Measurements from ENCODE around the gene UBTD1. TPM values are rescaled to one million over a fixed set of nuclear protein-coding genes. Genes with fewer than 3 reads are reported as not detected.
A peak's percentile ranks its signal among the peaks of the same experiment; 100 is the strongest.

UBTD1 gene
- polyA plus RNA-seq, 1 donor (not counting 4 experiments of a cell fraction or from before 2014, with no cell fraction given): 12.0 TPM

DNA sequence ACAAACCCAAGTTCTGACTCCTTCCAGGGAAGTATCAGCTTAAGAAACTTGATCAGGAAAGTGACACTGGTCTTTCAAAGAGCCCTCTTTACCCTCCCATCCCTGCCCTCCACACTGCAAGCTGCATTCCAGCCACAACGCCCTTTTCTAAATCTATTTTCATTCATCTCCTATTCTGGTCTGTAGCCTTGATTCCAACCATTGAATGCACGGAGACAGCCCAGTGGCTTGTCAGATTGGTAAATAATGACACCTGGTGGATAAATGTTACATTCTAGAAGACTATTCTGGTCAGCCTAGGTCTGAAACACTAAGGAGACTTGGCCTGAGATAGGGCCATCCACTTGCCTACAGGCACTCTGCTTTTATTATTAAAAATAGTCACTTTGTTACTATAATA, 113.7 kb downstream of the UBTD1 start:
- H3K27me3 ChIP-seq (ENCODE audit: control insufficient read depth, extremely low read depth, insufficient read depth, low read length): no peaks in the 10 kb centered on the region
- TF ChIP-seq, protein P1, sequence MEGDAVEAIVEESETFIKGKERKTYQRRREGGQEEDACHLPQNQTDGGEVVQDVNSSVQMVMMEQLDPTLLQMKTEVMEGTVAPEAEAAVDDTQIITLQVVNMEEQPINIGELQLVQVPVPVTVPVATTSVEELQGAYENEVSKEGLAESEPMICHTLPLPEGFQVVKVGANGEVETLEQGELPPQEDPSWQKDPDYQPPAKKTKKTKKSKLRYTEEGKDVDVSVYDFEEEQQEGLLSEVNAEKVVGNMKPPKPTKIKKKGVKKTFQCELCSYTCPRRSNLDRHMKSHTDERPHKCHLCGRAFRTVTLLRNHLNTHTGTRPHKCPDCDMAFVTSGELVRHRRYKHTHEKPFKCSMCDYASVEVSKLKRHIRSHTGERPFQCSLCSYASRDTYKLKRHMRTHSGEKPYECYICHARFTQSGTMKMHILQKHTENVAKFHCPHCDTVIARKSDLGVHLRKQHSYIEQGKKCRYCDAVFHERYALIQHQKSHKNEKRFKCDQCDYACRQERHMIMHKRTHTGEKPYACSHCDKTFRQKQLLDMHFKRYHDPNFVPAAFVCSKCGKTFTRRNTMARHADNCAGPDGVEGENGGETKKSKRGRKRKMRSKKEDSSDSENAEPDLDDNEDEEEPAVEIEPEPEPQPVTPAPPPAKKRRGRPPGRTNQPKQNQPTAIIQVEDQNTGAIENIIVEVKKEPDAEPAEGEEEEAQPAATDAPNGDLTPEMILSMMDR (optimal IDR thresholded peaks at IDR 0.05 in 1 of 3, IDR thresholded peaks at IDR 0.05 in 1 of 3, conservative IDR thresholded peaks at IDR 0.05 in 1 of 3; ENCODE audit: extremely low read depth in 1 of 3, insufficient read depth in 2 of 3, low read length in 3 of 3): peak; percentile 23 to 56 (median 51)
- TF ChIP-seq EZH2 (IDR thresholded peaks at IDR 0.05; ENCODE audit: low read length): no peak
- H3K9me1 ChIP-seq (ENCODE audit: control insufficient read depth, extremely low read depth, insufficient read depth, low read length): no peaks in the 10 kb centered on the region
- dilution Hi-C loops (cut with MboI; ENCODE audit: extremely low pct_ligation_motif_present, low sequenced_read_pairs): no loop called here
- H3K9me3 ChIP-seq (ENCODE audit: control insufficient read depth, low read depth, low read length): no peaks in the 10 kb centered on the region
- no peak overlapping the region for H3K9ac ChIP-seq (ENCODE audit: control insufficient read depth, extremely low read depth, insufficient read depth, low read length)
- H3K36me3 ChIP-seq (ENCODE audit: control insufficient read depth in 2 of 2, extremely low read depth in 1 of 2, insufficient read depth in 2 of 2, low read length in 2 of 2): no peaks in the 10 kb centered on the region
- peak; percentile 50 for DNase-seq (ENCODE audit: low read depth, low spot score)
- no peaks in the 10 kb centered on the region for H4K20me1 ChIP-seq (ENCODE audit: control insufficient read depth, extremely low read depth, insufficient read depth, low read length)
- H3K4me1 ChIP-seq (ENCODE audit: control insufficient read depth, extremely low read depth, insufficient read depth, low read length): peaks cover 19% of the 10 kb centered on the region
- no peak overlapping the region for H3K4me2 ChIP-seq (ENCODE audit: control insufficient read depth, extremely low read depth, insufficient read depth, low read depth, low read length)
- H3K27ac ChIP-seq (ENCODE audit: control insufficient read depth, insufficient read depth, low read length): no peak overlapping the region
- no peaks in the 10 kb centered on the region for H3K79me2 ChIP-seq (ENCODE audit: control insufficient read depth, insufficient read depth, low read length)
- no peak overlapping the region for H3K4me3 ChIP-seq (ENCODE audit: control insufficient read depth in 2 of 3, extremely low read depth in 1 of 3, insufficient read depth in 2 of 3, low read depth in 1 of 3, low read length in 3 of 3)
- H2AFZ ChIP-seq (ENCODE audit: control insufficient read depth, low read length): peak overlapping the region; percentile 73
- peak; percentile 79 for FAIRE-seq

DNA sequence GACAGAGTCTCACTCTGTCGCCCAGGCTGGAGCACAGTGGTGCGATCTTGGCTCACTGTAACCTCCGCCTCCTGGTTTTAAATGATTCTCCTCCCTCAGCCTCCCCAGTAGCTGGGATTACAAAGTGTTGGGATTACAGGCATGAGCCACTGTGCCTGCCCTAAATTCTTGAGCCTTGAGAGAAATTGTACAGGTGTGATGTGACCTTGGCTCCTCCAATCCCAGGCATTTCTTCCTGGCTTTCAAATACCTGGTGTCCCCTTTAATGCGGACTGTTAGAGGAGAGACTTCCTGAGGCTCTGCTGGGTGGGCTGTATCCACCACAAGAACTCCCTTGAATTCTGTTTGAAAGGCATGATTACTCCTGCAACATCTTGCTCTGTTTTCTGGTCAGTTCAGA, 119.6 kb downstream of the UBTD1 start:
- FAIRE-seq (no peak), DNase-seq (ENCODE audit: low read depth, low spot score) (no peak)
- no peak for TF ChIP-seq EZH2 (IDR thresholded peaks at IDR 0.05; ENCODE audit: low read length)
- TF ChIP-seq, protein P1 (optimal IDR thresholded peaks at IDR 0.05 in 1 of 3, IDR thresholded peaks at IDR 0.05 in 1 of 3, conservative IDR thresholded peaks at IDR 0.05 in 1 of 3; ENCODE audit: extremely low read depth in 1 of 3, insufficient read depth in 2 of 3, low read length in 3 of 3): no peak
- Histone ChIP-seq H3K27me3 (ENCODE audit: control insufficient read depth, extremely low read depth, insufficient read depth, low read length) (no peaks in the 10 kb centered on the region), H3K79me2 (ENCODE audit: control insufficient read depth, insufficient read depth, low read length) (no peaks in the 10 kb centered on the region), H4K20me1 (ENCODE audit: control insufficient read depth, extremely low read depth, insufficient read depth, low read length) (no peaks in the 10 kb centered on the region), H2AFZ (ENCODE audit: control insufficient read depth, low read length) (no peak overlapping the region), H3K4me1 (ENCODE audit: control insufficient read depth, extremely low read depth, insufficient read depth, low read length) (no peaks in the 10 kb centered on the region), H3K9ac (ENCODE audit: control insufficient read depth, extremely low read depth, insufficient read depth, low read length) (no peak overlapping the region), H3K36me3 (ENCODE audit: control insufficient read depth in 2 of 2, extremely low read depth in 1 of 2, insufficient read depth in 2 of 2, low read length in 2 of 2) (no peaks in the 10 kb centered on the region), H3K9me1 (ENCODE audit: control insufficient read depth, extremely low read depth, insufficient read depth, low read length) (no peaks in the 10 kb centered on the region), H3K4me3 (ENCODE audit: control insufficient read depth in 2 of 3, extremely low read depth in 1 of 3, insufficient read depth in 2 of 3, low read depth in 1 of 3, low read length in 3 of 3) (no peak overlapping the region), H3K9me3 (ENCODE audit: control insufficient read depth, low read depth, low read length) (no peaks in the 10 kb centered on the region), H3K27ac (ENCODE audit: control insufficient read depth, insufficient read depth, low read length) (no peak overlapping the region), H3K4me2 (ENCODE audit: control insufficient read depth, extremely low read depth, insufficient read depth, low read depth, low read length) (no peak overlapping the region)
- dilution Hi-C loops (cut with MboI; ENCODE audit: extremely low pct_ligation_motif_present, low sequenced_read_pairs): no loop called here

All from keratinocyte (primary cell).